ENCODE data around the gene STX10. TPM values are rescaled to one million over a fixed set of nuclear protein-coding genes. Genes with fewer than 3 reads are reported as not detected.
"Not testable (repeated sequence)": the region's sequence is repeated elsewhere in the genome, so short reads cannot be mapped to it uniquely, and the experiment has no call there.

The STX10 gene
- total RNA-seq, 1 donor from 2014 or later: 89.0 TPM

- DNase-seq (ENCODE audit: low read depth): no peak
- no peak overlapping the region for H3K4me3 ChIP-seq (ENCODE audit: low read depth, low read length)
- no peak for TF ChIP-seq CTCF (conservative IDR thresholded peaks at IDR 0.05; ENCODE audit: low read depth, low read length)
Measured at GRCh38 chr19:13169769-13170168, 19.6 kb upstream of the STX10 start.

GRCh38 chr19:13166151-13166550, 16.0 kb upstream of the STX10 start:
- H3K4me3 ChIP-seq (ENCODE audit: low read depth, low read length); DNase-seq (ENCODE audit: low read depth): not testable (repeated sequence)

- TF ChIP-seq CTCF (conservative IDR thresholded peaks at IDR 0.05; ENCODE audit: low read depth, low read length): no peak
- no peak overlapping the region for H3K4me3 ChIP-seq (ENCODE audit: low read depth, low read length)
- no peak for DNase-seq (ENCODE audit: low read depth)
Measured at GRCh38 chr19:13165162-13165997, 15.2 kb upstream of the STX10 start.

GRCh38 chr19:13164343-13165161, 14.4 kb upstream of the STX10 start:
- no peak for TF ChIP-seq CTCF (conservative IDR thresholded peaks at IDR 0.05; ENCODE audit: low read depth, low read length)
- no peak for DNase-seq (ENCODE audit: low read depth)
- H3K4me3 ChIP-seq (ENCODE audit: low read depth, low read length): peak overlapping the region; percentile 22

- peak overlapping the region; percentile 22 for H3K4me3 ChIP-seq (ENCODE audit: low read depth, low read length)
- TF ChIP-seq CTCF (conservative IDR thresholded peaks at IDR 0.05; ENCODE audit: low read depth, low read length): no peak
- no peak for DNase-seq (ENCODE audit: low read depth)
Measured at GRCh38 chr19:13163609-13164342, 13.6 kb upstream of the STX10 start.

GRCh38 chr19:13162724-13163608, 12.8 kb upstream of the STX10 start:
- DNase-seq (ENCODE audit: low read depth): no peak
- peak overlapping the region; percentile 39 for H3K4me3 ChIP-seq (ENCODE audit: low read depth, low read length)
- TF ChIP-seq CTCF (conservative IDR thresholded peaks at IDR 0.05; ENCODE audit: low read depth, low read length): no peak
